ENCODE data around the gene SDCCAG8.
"Not testable (repeated sequence)": the region's sequence is repeated elsewhere in the genome, so short reads cannot be mapped to it uniquely, and the experiment has no call there.

Gene SDCCAG8

GRCh38 chr1:243336163-243336562 is 80.3 kb downstream of the SDCCAG8 start:
- DNase-seq (ENCODE audit: low spot score), result no peak

- DNase-seq (ENCODE audit: low spot score), result not testable (repeated sequence)
Observed at GRCh38 chr1:243338848-243339247, 83.0 kb downstream of the SDCCAG8 start.

- DNase-seq (ENCODE audit: low spot score), result no peak
Observed at GRCh38 chr1:243341074-243341473, 85.2 kb downstream of the SDCCAG8 start.

GRCh38 chr1:243343970-243344937 is 88.4 kb downstream of the SDCCAG8 start:
- DNase-seq (ENCODE audit: low spot score), result peak; percentile 27

- DNase-seq (ENCODE audit: low spot score), result no peak
Observed at GRCh38 chr1:243345205-243345604, 89.4 kb downstream of the SDCCAG8 start.

GRCh38 chr1:243346016-243346415 is 90.2 kb downstream of the SDCCAG8 start:
- no peak for DNase-seq (ENCODE audit: low spot score)

- DNase-seq (ENCODE audit: low spot score), result no peak
Observed at GRCh38 chr1:243346468-243346867, 90.6 kb downstream of the SDCCAG8 start.

GRCh38 chr1:243348331-243348730 is 92.5 kb downstream of the SDCCAG8 start:
- DNase-seq (ENCODE audit: low spot score), result no peak

- DNase-seq (ENCODE audit: low spot score), result no peak
Observed at GRCh38 chr1:243349128-243349527, 93.3 kb downstream of the SDCCAG8 start.

- no peak for DNase-seq (ENCODE audit: low spot score)
Observed at GRCh38 chr1:243351337-243351736, 95.5 kb downstream of the SDCCAG8 start.

GRCh38 chr1:243354511-243355153 is 98.8 kb downstream of the SDCCAG8 start:
- no peak for DNase-seq (ENCODE audit: low spot score)

- no peak for DNase-seq (ENCODE audit: low spot score)
Observed at GRCh38 chr1:243363832-243364231, 108.0 kb downstream of the SDCCAG8 start.

GRCh38 chr1:243364330-243364729 is 108.5 kb downstream of the SDCCAG8 start:
- DNase-seq (ENCODE audit: low spot score), result no peak

- no peak for DNase-seq (ENCODE audit: low spot score)
Observed at GRCh38 chr1:243364866-243365265, 109.0 kb downstream of the SDCCAG8 start.

GRCh38 chr1:243367314-243367713 is 111.5 kb downstream of the SDCCAG8 start:
- DNase-seq (ENCODE audit: low spot score), result no peak

- no peak for DNase-seq (ENCODE audit: low spot score)
Observed at GRCh38 chr1:243374412-243374811, 118.6 kb downstream of the SDCCAG8 start.

GRCh38 chr1:243375596-243375995 is 119.8 kb downstream of the SDCCAG8 start:
- DNase-seq (ENCODE audit: low spot score), result no peak

GRCh38 chr1:243378669-243379068 is 122.8 kb downstream of the SDCCAG8 start:
- no peak for DNase-seq (ENCODE audit: low spot score)

GRCh38 chr1:243379208-243379607 is 123.4 kb downstream of the SDCCAG8 start:
- DNase-seq (ENCODE audit: low spot score), result no peak

GRCh38 chr1:243379706-243380105 is 123.9 kb downstream of the SDCCAG8 start:
- no peak for DNase-seq (ENCODE audit: low spot score)

- DNase-seq (ENCODE audit: low spot score), result no peak
Observed at GRCh38 chr1:243388276-243388675, 132.4 kb downstream of the SDCCAG8 start.

- no peak for DNase-seq (ENCODE audit: low spot score)
Observed at GRCh38 chr1:243390162-243390791, 134.4 kb downstream of the SDCCAG8 start.

GRCh38 chr1:243391355-243391754 is 135.5 kb downstream of the SDCCAG8 start:
- DNase-seq (ENCODE audit: low spot score), result no peak

Measured in HuH-7.5 (cell line).